Cerebellar nuclear complex (tissue), 1 donor: ENCODE measurements around the gene OPCML.

Experiments
- DNase-seq, 2 experiments: peaks; one replicate each; lab custom pipeline; 2025; lab: John Stamatoyannopoulos, UW

Gene OPCML

DNA sequence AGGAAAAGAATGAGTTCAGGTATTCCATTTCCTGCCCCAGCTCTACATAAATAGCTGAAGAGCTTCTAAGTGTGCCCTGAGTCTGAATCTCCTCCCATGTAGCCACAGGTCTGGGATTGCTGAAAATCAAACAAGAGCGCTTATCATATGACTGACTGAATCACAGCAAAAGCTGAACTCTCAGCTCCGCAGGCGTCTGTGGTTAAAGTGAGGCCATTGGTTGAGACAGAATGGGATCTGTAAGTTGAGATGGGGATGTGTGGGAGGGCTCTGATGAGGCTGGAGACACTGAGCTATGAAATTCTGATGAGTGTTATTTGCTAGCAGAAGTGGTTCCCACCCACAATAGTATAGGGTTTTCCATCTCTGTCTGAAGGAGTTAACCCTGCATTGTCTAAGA lies 637.0 kb downstream of the OPCML start:
- no peak for DNase-seq

DNA sequence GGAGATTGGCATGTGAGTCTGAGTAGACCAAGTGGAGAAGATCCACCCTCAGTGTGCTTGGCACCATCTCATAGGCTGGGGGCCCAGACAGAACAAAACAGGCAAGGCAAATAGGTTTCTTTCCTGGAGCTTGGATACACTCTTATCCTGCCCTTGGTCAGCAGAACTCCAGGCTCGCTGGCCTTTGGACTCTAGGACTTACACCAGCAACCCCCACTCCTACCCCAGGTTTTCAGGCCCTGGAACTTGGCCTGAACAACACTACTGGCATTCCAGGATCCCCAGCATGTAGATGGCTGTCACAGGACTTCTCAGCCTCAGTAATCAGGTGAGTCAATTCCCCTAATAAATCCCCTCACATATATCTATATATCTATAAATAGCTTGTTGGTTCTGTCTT lies 637.7 kb downstream of the OPCML start:
- DNase-seq: no peak

GRCh38 chr11:132892876-132893275 lies 639.4 kb downstream of the OPCML start:
- no peak for DNase-seq

GRCh38 chr11:132888226-132888625 lies 644.1 kb downstream of the OPCML start:
- DNase-seq: no peak

DNA sequence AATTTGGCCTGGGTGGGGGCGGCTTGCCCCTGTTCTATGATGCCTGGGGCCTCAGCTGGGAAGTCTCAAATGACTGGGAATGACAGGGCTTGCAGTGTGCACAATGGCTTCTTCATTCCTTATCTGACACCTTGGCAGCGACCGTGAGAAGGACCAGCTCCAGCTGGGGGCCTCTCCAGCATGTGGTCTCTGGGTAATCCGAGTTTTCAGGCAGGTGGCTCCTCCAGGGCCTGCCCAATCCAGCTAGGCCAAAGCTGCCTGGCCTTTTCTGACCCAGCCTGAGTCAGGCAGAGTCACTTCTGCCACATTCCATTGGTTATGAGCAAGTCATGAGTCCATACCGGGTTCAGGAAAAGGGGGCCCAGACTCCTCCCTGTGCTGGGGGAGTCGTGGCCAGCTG lies 646.0 kb downstream of the OPCML start:
- no peak for DNase-seq

GRCh38 chr11:132883241-132883640 lies 649.1 kb downstream of the OPCML start:
- DNase-seq: no peak

- DNase-seq: no peak
Observed at GRCh38 chr11:132881622-132882021, 650.7 kb downstream of the OPCML start.

DNA sequence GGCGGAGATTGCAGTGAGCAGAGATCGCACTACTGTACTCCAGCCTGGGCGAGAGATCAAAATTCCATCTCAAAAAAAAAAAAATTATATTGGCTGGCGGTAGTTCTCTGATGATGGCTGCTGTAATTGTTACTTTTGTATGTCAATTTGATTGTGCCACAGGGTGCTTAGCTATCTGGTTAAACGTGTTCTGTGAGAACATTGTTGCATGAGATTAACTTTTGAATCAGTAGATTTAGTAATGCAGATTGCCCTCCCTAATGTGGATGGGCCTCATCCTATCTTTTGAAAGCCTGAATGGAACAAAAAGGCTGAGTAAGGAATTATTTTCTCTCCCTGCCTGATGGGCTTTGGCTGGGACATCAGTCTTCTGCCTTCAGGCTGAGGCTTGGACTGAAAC lies 654.2 kb downstream of the OPCML start:
- no peak for DNase-seq

DNA sequence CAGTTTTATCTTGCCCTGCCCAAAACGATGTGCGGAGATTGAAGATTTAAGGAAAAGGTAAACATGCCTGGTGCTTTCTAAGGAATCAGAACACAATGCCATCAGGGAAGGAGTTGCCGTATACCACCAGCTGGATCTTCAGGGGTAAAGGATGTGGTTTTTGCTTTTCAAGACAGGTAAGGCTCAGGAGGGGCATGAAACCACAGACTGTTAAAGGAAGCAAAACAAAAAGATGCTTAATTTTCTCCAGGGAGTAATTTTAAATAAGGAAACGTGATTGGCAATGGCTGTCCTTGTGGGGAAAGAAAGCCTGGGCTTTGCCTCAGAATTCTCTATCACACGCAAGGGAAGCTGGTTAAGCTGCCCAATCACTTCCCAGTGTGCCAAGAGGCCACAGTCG lies 655.6 kb downstream of the OPCML start:
- no peak for DNase-seq

DNA sequence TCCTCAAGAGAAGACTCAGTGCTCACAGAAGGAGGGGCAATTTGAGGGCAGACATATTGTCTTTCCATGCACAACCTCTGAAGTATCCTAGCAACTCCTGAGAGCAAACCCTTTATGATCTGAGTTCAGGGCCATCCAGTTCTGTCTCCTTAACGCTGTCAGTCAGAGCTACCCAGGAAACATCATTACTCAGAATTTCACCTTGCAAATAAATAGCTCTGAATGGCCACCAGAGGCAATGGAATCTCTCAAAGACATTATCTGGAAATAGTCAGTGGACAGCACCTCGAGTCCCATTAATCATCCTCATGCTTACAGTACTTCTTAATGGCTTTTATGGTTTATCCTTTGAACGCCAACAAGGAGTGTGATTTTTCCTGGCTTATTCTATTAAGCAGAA lies 656.1 kb downstream of the OPCML start:
- DNase-seq: no peak

- DNase-seq: no peak
Observed at GRCh38 chr11:132874638-132875037, 657.7 kb downstream of the OPCML start.

DNA sequence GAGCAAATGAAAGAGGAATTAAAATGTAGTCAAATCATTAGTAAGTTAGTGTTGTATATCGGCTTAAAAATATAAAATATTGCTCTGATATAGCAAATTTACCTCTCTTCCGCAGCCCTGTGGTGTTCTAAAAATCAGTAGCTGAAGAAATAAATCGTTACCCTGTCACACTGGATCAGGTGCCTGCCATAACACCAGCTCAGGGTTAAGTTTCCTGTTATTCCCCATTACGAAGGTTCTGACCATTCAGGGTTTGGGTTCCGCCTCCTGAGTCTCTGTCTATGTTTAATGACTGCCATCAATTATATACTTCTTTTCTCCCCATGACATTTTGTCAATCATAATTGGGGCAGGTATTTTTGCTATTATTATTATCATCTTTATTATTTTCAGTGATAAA lies 658.5 kb downstream of the OPCML start:
- DNase-seq: no peak

DNA sequence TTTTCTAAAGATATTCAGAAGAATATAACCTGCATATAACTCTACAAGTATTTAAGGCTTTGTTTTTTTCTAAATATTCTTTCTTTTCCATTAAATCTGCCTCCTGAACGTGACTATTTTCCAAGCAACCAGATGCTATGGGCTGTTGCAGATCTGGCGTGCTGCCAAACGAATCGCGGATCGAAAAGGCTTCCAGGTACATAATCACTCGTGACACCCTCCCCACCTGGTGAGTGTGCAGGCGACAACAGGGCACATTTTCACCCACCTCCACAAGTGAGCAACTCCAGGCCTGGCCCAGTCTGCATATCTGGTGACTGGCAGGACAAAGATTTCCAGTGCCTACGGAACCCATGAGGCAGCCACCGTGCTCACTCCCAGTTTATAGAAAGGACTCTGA lies 660.1 kb downstream of the OPCML start:
- peak in 1 of 2 experiments; percentile 14 for DNase-seq

GRCh38 chr11:132866783-132867545 lies 665.3 kb downstream of the OPCML start:
- no peak for DNase-seq

DNA sequence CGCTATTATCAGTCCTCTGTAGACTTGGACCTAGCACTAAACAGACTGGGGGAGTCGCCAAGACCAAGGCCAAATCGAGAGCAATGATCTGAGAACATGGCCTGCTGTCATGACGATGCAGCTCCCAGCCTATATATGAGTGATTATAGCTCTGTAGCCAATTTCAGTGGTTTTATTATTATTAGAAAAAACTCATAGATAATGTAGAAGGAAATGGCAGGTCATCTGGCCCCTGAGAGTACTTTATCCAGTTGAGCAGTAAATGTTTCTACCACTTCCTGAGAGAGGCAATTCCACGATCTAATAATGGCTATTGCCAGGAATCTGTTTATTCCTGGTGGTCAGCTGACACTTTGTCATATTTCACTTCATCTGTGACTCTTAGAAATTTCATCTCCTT lies 666.7 kb downstream of the OPCML start:
- DNase-seq: no peak

GRCh38 chr11:132864811-132865576 lies 667.3 kb downstream of the OPCML start:
- DNase-seq: no peak

DNA sequence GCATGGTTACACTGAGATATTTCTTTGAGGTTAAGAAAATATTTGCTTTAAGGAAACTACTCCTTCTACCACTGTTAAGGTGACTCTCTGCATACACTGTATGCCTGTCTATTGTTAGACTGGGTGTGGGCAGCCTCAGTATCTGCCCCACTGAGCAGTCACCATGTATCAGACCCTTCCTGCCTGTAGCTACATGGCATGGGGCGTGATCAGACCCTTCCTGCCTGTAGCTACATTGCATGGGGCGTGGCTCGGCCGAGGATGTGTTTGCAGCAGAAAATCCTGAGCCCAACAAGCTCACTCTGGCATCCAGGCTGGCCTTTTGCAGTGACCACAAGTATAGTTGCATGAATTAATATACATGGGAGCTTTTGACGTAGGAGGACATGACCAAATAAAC lies 669.4 kb downstream of the OPCML start:
- DNase-seq: no peak

- no peak for DNase-seq
Observed at GRCh38 chr11:132862137-132862536, 670.2 kb downstream of the OPCML start.

DNA sequence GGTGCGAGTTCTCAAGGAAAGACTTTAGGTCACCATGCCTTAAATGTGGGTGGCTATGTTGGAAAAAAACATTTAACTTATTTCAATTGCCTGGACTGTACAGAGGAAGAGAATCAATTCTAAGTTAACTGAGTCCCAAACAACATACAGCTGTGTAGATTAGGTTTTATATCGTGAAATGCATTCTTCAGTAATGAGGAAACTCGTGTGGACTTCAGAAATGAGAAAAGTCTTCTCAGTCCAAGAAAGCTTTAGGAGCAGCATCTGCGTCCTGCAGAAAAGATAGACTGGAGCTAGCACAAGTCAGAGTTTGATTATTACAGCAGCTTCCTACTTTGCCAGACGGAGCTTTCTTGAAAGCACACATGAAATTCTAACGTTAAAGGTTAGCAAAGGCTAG lies 673.0 kb downstream of the OPCML start:
- DNase-seq: no peak

GRCh38 chr11:132858223-132858622 lies 674.1 kb downstream of the OPCML start:
- DNase-seq: peak in 1 of 2 experiments; percentile 42

DNA sequence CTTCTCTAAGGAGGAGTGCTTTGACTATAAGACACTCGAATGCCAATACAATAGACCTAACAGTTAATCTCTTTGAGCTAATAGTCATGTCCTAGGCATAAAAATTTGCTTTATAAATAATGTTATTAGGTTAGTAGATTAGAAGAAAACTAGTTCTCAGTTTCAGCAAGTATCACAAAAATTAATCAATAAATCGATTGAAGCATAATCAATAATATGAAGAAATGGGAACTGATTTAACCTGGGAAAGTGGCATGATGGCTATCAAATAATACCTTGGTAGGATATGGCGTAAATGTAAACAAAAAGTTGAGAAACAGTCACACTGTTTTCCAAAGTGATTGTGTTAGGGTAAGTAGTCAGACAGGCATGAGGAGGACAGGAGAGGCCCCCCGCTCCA lies 676.3 kb downstream of the OPCML start:
- DNase-seq: no peak

DNA sequence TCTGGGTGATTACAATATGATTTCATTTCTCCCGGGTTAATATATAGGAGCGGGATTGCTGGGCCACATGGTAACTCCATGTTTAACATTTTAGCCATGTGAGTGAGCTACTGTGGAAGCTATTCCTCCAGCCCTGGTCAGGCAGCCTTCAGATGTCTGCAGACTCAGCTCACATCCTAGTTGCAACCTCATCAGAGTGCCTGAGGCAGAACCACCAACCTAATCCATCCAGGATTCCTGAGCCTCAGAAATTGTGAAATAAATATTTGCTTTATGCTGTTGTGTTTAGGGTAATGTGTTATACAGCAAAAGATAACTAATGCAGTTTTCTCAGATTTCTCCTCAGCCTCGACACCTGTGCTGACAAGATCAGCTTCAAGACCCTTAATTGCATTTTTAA lies 676.8 kb downstream of the OPCML start:
- DNase-seq: no peak

- no peak for DNase-seq
Observed at GRCh38 chr11:132853886-132854285, 678.4 kb downstream of the OPCML start.

DNA sequence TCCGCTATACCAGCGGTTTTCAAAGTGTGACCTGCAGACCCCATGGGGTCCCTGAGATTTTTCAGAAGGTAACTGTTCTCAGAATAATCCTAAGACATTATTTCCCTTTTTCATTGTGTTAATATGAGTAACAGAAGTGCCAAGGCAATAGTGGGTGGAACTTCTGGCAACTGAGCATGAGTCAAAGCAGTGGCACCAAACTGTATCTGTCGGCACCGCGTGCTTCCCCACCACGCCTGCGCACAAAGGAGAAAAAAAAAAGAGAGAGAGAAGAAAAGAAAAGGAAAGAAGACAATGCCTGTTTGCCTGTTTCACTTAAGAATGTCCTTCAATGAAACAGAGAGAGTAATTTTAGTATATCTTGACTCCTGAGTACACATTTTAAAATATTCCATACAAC lies 679.9 kb downstream of the OPCML start:
- no peak for DNase-seq
